HG03521 (cell line): ENCODE measurements around the gene SH3BP4.
"Not testable (repeated sequence)": the region's sequence is repeated elsewhere in the genome, so short reads cannot be mapped to it uniquely, and the experiment has no call there.

Experiments used
- ATAC-seq: cut with Tn5 transposase; IDR thresholded peaks from one replicate; pipeline ENCODE4 v1.9.1; 2021; ENCODE audit warnings: mild to moderate bottlenecking, moderate library complexity; ENCODE audit not compliant: unreplicated experiment

Gene SH3BP4

DNA sequence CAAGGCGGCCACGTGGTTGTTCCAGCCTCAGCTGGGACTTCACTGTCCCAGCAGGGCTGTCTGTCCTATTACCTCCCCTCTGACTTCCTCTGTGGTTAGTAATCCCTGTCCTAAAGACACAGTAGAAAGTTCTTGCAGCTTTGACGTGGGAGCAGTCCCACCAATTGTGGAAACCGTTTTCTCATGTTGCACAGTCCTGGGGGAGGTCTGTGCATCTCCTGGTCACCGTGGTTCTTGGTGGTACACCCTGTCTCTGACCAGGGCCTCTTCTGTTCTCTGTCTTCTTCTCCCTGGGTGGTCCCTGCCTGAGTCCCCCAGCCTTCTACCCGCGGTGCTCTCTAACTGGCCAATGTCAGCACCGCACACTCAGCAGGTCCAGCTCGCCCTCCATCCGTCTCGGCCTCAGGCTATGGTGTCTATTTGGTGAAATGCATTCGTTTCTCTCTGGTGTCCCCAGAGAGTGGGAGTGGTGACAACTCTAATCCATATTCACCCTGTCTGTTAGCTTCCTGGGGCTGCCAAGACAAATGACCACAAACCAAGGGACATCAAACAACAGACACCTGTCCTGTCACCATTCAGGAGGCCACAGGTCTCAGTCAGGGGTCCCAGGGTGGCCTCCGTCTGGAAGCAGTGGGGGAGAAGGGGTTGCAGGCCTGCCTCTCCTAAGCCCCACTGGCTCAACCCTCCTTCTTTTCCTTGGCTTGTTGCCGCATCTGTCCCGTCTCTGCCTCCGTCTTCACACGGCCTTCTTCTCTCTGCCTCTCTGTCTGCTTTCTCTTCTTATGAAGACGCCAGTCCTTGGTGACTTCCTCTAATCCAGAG is 99.8 kb downstream of the SH3BP4 start:
- ATAC-seq: no peak

- no peak for ATAC-seq
These were observed 100.9 kb downstream of the SH3BP4 start for GRCh38 chr2:235052514-235053354.

DNA sequence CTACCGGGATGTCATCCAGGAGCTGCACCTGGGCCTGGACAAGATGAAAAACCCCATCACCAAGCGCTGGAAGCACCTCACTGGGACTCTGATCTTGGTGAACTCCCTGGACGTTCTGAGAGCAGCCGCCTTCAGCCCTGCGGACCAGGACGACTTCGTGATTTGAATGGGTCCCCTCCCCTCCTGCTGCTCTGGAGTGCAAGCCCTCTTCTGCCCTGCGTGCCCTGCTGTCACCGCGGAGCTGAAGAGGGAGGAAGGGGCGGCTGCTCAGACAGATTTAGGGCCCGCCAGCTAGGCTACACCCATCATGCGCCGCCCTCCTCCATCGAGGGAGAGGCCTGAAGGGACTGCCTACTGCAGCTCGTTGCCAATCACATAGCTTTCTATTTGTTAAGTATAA is 101.8 kb downstream of the SH3BP4 start:
- no peak for ATAC-seq

- ATAC-seq: no peak
These were observed 102.7 kb downstream of the SH3BP4 start for GRCh38 chr2:235054475-235054874.

DNA sequence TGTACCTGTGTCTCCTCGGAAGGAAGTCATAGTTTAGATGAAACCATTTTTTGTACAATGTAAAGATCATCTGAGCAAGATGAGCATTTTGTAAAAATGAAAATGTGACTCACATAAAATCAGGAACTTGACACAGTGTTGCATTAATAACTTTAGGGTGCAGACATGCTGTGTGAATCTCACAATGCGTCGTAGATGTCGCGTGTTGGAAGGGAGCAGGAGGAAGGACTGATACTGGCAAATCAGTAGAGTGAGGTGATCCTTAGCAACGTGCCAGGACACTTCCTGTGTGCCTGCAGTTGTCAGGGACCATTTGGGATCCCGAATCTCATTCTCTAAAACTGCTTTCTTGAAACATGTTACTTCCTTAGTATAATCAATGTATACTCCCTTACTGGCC is 103.1 kb downstream of the SH3BP4 start:
- ATAC-seq: no peak

DNA sequence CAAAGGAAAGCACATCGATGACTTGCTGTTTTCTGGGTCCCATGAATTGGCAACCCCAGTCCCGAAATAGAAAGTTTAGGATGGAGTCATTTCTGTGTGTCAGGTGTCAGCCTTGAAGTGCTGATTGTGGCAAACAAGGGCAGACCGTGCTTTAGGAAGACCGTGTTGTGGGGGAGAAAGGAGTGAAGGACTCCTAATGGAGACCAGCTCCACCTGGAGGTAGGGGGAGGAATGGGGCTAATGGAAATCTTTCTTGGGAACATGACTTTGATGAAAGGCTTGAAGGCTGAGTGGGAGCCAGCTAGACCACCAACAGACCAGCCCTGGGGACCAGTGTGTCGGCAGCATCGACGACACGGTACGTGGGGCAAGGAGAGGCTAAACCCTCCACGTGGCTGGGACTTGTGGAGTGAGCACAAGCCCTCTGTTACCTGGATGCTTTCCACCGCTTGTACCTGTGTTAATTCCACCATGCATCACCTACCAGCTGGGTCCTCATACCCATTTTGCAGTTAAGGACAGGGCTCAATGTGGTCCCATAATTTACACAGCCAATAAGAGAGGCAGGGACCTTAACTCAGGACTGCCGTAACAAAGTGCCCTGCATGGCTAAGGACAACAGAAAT is 104.2 kb downstream of the SH3BP4 start:
- no peak for ATAC-seq

DNA sequence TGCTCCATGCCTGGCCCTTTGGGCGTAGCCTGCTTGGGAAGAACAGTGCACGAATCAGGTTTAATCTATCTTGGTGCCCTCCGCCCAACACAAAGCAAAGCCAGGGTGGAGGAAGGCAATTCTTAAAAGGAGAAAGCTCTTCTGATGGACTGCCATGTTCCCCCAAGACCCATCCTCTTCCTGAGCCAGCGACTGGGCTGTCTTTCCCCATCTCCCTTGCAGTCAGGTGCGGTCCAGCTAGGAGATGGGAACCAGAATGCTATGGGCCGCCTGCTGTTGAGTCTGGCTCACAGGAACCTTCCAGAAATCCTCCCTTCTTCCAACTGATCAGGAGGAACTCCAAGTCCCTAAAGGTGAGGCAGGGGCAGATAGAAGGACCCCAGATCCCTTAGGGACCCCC is 105.0 kb downstream of the SH3BP4 start:
- ATAC-seq: no peak

DNA sequence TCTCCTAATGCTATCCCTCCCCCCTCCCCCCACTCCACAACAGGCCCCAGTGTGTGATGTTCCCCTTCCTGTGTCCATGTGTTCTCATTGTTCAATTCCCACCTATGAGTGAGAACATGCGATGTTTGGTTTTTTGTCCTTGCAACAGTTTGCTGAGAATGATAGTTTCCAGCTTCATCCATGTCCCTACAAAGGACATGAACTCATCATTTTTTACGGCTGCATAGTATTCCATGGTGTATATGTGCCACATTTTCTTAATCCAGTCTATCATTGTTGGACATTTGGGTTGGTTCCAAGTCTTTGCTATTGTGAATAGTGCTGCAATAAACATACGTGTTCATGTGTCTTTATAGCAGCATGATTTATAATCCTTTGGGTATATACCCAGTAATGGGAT is 105.8 kb downstream of the SH3BP4 start:
- ATAC-seq: not testable (repeated sequence)

DNA sequence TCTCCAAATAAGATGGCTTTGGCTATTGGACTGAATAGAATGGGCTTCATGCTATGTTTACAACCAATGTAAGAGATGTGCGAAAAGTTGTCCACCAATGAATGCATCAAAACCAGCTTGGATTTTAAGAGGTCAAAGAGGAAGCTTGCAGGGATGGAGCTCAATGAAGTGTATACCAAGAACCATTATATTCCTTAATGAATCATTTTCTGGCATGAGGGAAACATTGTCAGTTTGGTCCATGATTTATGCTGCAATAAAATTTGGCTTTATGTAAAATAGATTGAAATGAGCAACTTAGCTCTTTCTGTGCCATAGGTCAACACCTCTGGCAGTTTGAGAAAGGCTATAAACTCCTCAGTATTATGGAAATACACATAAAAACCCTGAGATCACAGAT is 107.3 kb downstream of the SH3BP4 start:
- no peak for ATAC-seq

GRCh38 chr2:235061656-235062055 is 109.8 kb downstream of the SH3BP4 start:
- ATAC-seq: no peak

DNA sequence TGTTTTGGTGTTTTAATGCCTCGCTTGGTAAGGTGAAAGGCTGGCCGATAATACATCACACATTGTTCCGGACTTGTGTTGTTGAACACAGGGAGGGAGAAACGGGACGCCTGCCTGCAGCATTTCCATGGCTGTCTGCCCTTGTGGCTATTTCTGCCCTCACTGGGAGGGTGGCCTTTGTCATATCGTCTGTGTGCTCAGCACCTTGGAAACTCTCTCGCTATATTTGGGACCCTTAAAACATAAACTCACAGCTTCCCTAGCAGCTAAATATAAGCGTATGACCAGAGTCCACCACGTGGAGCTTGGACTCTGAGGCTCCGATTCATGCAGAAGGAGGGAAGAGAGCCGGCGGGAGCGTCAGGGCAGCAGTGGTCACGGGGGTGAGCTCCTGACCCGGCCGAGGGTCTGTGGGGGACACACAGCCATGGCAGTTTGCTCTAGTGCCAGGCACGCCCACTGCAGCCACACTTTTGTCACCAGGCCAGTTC is 111.7 kb downstream of the SH3BP4 start:
- ATAC-seq: no peak

DNA sequence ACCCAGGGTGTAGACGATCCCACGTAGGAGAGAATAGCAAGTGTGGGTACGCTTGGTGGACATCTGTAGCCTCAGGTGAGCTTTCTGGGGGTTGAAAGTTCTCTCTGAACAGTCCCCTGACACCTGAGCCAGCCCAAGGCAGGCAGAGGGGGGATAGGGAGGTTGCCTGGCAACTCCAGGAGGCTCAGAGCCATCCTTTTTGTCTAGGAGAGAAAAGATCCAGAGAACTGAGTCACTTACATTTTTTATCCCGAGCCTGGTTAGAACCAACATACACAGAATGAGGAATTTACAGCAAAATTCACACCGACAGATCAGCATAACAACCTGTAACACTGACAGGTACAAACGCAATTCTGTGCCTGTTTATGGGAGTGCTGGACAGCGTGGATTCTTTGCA is 113.2 kb downstream of the SH3BP4 start:
- ATAC-seq: no peak

GRCh38 chr2:235066490-235066889 is 114.7 kb downstream of the SH3BP4 start:
- ATAC-seq: no peak

GRCh38 chr2:235066895-235067294 is 115.1 kb downstream of the SH3BP4 start:
- ATAC-seq: no peak

- ATAC-seq: no peak
These were observed 116.9 kb downstream of the SH3BP4 start for GRCh38 chr2:235068701-235069100.

DNA sequence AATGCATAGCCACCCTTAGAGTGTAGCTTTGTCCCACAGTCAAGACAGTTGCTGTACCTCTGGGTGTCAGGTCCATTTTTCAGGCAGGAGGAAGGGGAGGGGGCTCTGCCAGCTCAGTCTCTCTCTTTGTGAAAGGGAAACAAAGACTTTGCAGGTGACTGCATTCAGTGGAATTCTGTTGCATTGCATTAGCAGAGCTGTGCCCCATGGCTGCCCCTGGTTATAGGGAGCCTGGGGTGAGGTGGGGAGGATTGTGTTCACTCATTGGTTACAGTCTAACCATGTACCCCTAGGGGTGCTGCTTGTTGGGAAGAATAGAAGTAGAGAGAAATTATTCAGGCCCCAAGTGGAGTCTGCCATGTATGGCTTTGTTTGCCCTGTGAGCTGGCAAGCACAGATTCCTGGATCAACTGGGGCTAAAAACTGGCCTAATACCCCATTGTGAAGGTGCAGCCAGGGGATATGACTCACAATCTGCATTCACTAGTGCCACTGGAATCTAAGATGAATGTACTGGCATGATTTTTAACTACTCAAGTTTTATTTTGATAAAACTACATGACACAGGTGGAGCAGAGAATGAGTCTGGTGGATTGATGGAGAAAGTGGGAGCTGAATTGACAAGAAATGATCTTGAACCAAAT is 118.4 kb downstream of the SH3BP4 start:
- no peak for ATAC-seq

DNA sequence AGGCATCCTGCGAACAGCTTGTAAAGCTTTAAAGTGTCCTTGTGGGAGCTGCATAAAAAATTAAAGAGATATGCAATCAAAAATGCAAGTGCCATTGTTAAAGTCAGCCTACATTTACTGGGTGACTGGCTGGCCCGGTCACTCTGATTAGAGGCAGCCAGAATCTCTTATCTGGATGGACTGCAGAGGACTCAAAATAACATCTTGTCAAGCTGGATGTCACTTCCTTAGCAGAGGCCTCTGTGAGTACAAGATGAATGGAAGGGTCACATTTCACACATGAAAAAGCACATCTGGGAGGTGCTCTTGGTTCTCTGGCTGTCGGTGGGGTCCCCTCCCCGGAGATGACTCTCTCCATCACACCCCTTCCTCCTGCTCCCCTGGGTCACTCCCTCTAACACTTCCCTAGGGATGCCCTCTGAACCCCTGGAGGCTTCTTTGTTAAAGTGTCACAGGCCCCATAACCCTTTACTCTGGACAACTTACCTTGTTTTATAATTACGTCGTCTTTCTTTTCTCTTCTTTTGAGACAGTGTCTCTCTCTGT is 122.1 kb downstream of the SH3BP4 start:
- ATAC-seq: no peak

DNA sequence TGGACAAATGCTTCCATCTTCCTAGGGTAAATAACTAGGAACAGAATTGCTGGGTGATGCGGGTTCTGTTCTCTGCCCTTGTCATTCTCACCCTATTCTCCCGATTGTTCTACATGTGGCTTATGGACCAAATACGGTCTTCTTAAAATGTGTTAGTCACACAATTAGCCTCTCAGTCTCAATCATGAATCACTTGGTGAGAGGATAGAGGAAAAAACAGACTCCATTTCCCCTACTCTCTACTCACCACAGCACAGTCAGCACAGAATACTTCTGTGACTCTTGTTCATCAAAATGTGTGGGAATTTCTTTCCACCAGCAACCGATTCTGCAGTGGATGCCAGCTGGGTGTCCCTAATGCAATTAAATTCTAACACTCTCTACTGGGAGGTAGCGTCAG is 125.2 kb downstream of the SH3BP4 start:
- ATAC-seq: no peak

DNA sequence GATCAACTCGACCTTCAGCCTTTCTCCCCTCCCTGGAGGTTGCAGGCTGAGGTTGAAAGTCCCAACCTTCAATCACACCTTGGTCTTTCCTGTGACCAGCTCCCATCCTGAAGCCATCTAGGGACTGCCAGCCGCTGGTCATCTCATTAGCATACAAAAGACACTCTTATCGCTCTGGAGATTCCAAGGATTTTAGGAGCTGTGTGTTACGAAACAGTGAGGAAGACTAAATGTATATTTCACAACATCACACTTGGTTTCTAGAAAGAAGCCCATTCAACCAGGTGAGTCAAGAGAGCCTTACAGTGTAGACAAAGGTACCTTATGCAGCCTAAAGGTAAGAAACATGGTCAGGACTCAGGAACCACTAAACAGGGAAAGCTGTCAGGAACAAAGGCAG is 126.4 kb downstream of the SH3BP4 start:
- no peak for ATAC-seq

GRCh38 chr2:235078914-235079472 is 127.2 kb downstream of the SH3BP4 start:
- ATAC-seq: no peak
